OCI-LY3 (cell line): ENCODE measurements around the gene ZNF780B.

Experiments used
- H2AFZ ChIP-seq: fragments of 200-600, 300-600 bp; shearing (Covaris generic); 2 replicates; pipeline ENCODE4 v1.6.0; 2014; ENCODE audit warnings: antibody characterized with exemption, low read depth, low read length
- H3K27ac ChIP-seq: fragments of 200-600, 300-600 bp; sonication (generic); 2 replicates; pipeline ENCODE4 v1.5.1; 2014; ENCODE audit warnings: mild to moderate bottlenecking, low read length, moderate library complexity, mixed read lengths
- H3K27me3 ChIP-seq: fragments of 200-600, 300-600 bp; sonication (generic); 2 replicates; pipeline ENCODE4 v1.6.1; 2014; ENCODE audit warnings: low read depth, low read length, mixed read lengths
- H3K36me3 ChIP-seq: fragments of 200-600, 300-600 bp; sonication (generic); replicated peaks from 2 replicates; pipeline ENCODE3; 2014; ENCODE audit warnings: low read depth, low read length, mixed read lengths
- H3K4me1 ChIP-seq: fragments of 300-600, 200-600 bp; sonication (generic); 2 replicates; pipeline ENCODE4 v1.6.1; 2014; ENCODE audit warnings: low read length, mixed read lengths
- H3K4me2 ChIP-seq: fragments of 200-600, 300-600 bp; sonication (generic); 2 replicates; pipeline ENCODE4 v1.6.1; 2014; ENCODE audit warnings: low read length, mixed read lengths
- H3K4me3 ChIP-seq: fragments of 300-600, 200-600 bp; sonication (generic); 2 replicates; pipeline ENCODE4 v1.5.1; 2014; ENCODE audit warnings: antibody characterized with exemption, mild to moderate bottlenecking, low read length, moderate library complexity
- H3K79me2 ChIP-seq: fragments of 300-600, 200-600 bp; shearing (Covaris generic); 2 replicates; pipeline ENCODE4 v1.6.1; 2014; ENCODE audit warnings: mild to moderate bottlenecking, low read length, mixed read lengths
- H3K9ac ChIP-seq: fragments of 300-600, 200-600 bp; shearing (Covaris generic); 2 replicates; pipeline ENCODE4 v1.6.0; 2014; ENCODE audit warnings: mild to moderate bottlenecking, low read length, moderate library complexity
- H3K9me3 ChIP-seq: fragments of 200-600, 300-600 bp; shearing (Covaris generic); 2 replicates; pipeline ENCODE4 v1.6.1; 2014; ENCODE audit warnings: low read length, mixed read lengths; ENCODE audit not compliant: insufficient read depth
- H4K20me1 ChIP-seq: fragments of 200-600, 300-600 bp; sonication (generic); 2 replicates; pipeline ENCODE4 v1.6.1; 2016; ENCODE audit warnings: low read length, mixed read lengths; ENCODE audit not compliant: insufficient read depth
- EZH2phosphoT487 ChIP-seq: fragments of 200-600 bp; shearing (Covaris generic); IDR thresholded peaks from 2 replicates; pipeline ENCODE4 v1.6.1; 2018; ENCODE audit warnings: antibody characterized with exemption, mixed run types, low read depth
- TF ChIP-seq, protein P1 (sequence below): fragments of 200-600, 300-600 bp; sonication (generic); IDR thresholded peaks from 2 replicates; pipeline ENCODE4 v1.5.1; 2014; ENCODE audit warnings: antibody characterized with exemption, low read length, low read depth

ZNF780B gene

DNA sequence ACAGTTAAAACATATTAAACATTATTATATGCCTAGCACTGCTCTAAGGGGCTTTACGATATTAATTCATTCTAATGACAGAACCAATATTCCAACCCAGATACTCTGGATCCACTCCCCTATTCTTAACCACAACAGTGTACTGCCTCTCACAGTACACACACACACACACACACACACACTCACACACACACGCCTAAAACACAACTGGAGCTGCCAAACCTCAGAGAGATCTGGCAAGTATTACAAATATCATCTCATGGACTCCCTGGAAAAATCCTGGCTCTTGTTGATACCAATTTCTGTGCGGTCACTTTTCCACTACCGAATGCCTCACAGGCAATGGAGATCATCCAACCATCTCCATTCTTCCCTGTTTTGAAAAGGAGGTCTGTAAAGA, 33.4 kb upstream of the ZNF780B start:
- Histone ChIP-seq H3K9ac (no peak overlapping the region), H3K4me2 (peak overlapping the region; percentile 76), H3K36me3 (peaks cover 13% of the 10 kb centered on the region), H3K27ac (no peak overlapping the region), H4K20me1 (no peaks in the 10 kb centered on the region), H3K9me3 (no peaks in the 10 kb centered on the region), H2AFZ (no peak overlapping the region), H3K4me1 (peaks cover 12% of the 10 kb centered on the region), H3K27me3 (no peaks in the 10 kb centered on the region), H3K79me2 (peaks cover 35% of the 10 kb centered on the region), H3K4me3 (peak overlapping the region; percentile 85)
- TF ChIP-seq, protein P1, sequence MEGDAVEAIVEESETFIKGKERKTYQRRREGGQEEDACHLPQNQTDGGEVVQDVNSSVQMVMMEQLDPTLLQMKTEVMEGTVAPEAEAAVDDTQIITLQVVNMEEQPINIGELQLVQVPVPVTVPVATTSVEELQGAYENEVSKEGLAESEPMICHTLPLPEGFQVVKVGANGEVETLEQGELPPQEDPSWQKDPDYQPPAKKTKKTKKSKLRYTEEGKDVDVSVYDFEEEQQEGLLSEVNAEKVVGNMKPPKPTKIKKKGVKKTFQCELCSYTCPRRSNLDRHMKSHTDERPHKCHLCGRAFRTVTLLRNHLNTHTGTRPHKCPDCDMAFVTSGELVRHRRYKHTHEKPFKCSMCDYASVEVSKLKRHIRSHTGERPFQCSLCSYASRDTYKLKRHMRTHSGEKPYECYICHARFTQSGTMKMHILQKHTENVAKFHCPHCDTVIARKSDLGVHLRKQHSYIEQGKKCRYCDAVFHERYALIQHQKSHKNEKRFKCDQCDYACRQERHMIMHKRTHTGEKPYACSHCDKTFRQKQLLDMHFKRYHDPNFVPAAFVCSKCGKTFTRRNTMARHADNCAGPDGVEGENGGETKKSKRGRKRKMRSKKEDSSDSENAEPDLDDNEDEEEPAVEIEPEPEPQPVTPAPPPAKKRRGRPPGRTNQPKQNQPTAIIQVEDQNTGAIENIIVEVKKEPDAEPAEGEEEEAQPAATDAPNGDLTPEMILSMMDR, result no peak
- TF ChIP-seq EZH2phosphoT487, result no peak

DNA sequence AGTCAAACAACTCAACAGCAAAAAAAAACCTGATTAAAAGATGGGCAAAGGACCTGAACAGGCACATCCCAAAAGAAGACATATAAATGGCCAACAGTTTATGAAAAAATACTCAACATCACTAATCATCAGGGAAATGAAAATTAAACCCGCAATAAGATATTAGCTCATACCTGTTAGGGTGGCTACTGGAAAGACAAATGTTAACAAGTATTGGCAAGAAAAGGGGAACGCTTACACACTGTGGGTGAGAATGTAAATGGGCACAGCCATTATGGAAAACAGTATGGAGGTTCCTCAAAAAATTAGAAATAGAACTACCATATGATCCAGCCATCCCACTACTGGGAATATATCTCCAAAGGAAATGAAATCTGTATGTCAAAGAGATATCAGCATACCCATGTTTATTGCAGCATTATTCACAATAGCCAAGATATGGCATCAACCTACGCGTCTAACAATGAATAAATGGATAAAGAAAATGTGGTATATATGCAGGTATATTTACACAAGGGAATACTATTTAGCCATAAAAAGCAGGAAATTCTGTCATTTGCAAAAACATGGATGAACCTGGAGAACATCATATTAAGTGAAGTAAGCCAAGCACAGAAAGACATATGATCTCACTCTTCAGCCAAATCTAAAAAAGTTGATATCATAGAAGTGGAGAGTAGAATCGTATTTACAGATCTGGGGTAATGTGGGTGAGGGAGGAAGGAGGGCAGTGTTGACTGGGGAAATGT, 32.4 kb upstream of the ZNF780B start:
- Histone ChIP-seq H2AFZ (no peak overlapping the region), H3K27me3 (no peaks in the 10 kb centered on the region), H4K20me1 (no peaks in the 10 kb centered on the region), H3K4me1 (peaks cover 12% of the 10 kb centered on the region), H3K9me3 (no peaks in the 10 kb centered on the region), H3K27ac (no peak overlapping the region), H3K4me2 (no peak overlapping the region), H3K9ac (no peak overlapping the region), H3K4me3 (no peak overlapping the region), H3K36me3 (peaks cover 17% of the 10 kb centered on the region), H3K79me2 (peaks cover 35% of the 10 kb centered on the region)
- TF ChIP-seq, protein P1, result no peak
- no peak for TF ChIP-seq EZH2phosphoT487

GRCh38 chr19:40084948-40085347, 28.9 kb upstream of the ZNF780B start:
- H3K27ac ChIP-seq, result no peak overlapping the region
- no peak overlapping the region for H3K4me2 ChIP-seq
- peaks cover 13% of the 10 kb centered on the region for H3K4me1 ChIP-seq
- H2AFZ ChIP-seq, result no peak overlapping the region
- H3K36me3 ChIP-seq, result peaks cover 46% of the 10 kb centered on the region
- TF ChIP-seq, protein P1, result no peak
- no peak for TF ChIP-seq EZH2phosphoT487
- H4K20me1 ChIP-seq, result no peaks in the 10 kb centered on the region
- no peaks in the 10 kb centered on the region for H3K27me3 ChIP-seq
- peaks cover 27% of the 10 kb centered on the region for H3K79me2 ChIP-seq
- no peak overlapping the region for H3K9ac ChIP-seq
- H3K9me3 ChIP-seq, result 0 out of 2 replicates have a peak, but pooled peaks cover 5% of the 10 kb centered on the region
- H3K4me3 ChIP-seq, result no peak overlapping the region

DNA sequence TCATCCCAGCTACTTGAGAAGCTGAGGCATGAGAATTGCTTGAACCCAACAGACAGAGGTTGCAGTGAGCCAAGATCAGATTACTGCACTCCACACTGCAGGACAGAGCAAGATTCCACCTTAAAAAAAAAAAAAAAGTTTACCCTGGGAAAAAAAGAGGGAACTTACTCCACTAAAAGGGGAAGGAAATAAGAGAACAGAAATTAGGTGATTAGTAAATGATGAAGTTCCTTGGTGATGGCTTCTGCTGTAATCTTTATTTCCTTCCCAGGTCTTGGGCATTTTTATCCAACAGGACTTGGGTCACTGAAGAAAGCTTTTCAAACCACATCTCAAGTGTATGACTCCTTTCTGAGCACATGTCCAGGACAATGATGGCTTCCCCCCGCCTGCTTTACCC, 25.4 kb upstream of the ZNF780B start:
- no peak overlapping the region for H3K9ac ChIP-seq
- H3K9me3 ChIP-seq, result peaks cover 28% of the 10 kb centered on the region; the same call in 1 of the 2 replicates
- peaks cover 7% of the 10 kb centered on the region; the same call in 1 of the 2 replicates for H3K79me2 ChIP-seq
- H2AFZ ChIP-seq, result no peak overlapping the region
- no peaks in the 10 kb centered on the region for H4K20me1 ChIP-seq
- peaks cover 69% of the 10 kb centered on the region for H3K36me3 ChIP-seq
- TF ChIP-seq EZH2phosphoT487, result no peak
- peaks cover 8% of the 10 kb centered on the region for H3K4me1 ChIP-seq
- no peak overlapping the region for H3K4me3 ChIP-seq
- H3K27ac ChIP-seq, result no peak overlapping the region
- H3K4me2 ChIP-seq, result no peak overlapping the region
- no peaks in the 10 kb centered on the region for H3K27me3 ChIP-seq
